ENCODE results near the gene AGBL4. TPM values are rescaled to one million over a fixed set of nuclear protein-coding genes. Genes with fewer than 3 reads are reported as not detected.

Gene AGBL4
- total RNA-seq, 3 donors from 2014 or later, result 0.46 to 0.57 TPM; not detected in 1

DNA sequence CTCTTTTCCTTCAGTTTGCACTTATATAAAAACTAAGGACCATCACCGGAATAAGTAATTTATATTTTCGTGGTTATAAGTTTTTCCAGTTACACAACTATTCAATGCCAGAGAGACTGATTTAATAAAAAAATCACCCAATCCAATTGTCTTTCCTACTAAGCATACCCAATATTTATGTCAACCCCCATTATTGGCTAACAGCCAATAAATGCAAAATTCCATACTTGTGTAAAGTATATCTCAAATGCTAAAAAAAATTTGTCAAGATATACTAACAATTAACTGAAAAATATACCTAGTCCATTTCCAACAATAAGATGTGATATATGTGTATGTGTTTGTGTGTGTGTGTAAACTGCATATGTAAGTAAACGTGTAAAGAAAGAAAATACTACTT lies 117.4 kb downstream of the AGBL4 start:
- Histone ChIP-seq H3K9me3 (no peaks in the 10 kb centered on the region), H3K4me1 (ENCODE audit: low read depth) (no peaks in the 10 kb centered on the region), H3K4me3 (no peak overlapping the region), H3K36me3 (ENCODE audit: low read depth) (no peaks in the 10 kb centered on the region)
- ATAC-seq, result no peak
- intact Hi-C loops (cut with DNase I, micrococcal nuclease), result no loop called here
- TF ChIP-seq CTCF (IDR thresholded peaks at IDR 0.05), result no peak
- no peak for DNase-seq

GRCh38 chr1:49864581-49864980 lies 159.2 kb downstream of the AGBL4 start:
- ATAC-seq, result no peak
- intact Hi-C loops (cut with DNase I, micrococcal nuclease), result no loop called here
- no peak for TF ChIP-seq CTCF (IDR thresholded peaks at IDR 0.05)

DNA sequence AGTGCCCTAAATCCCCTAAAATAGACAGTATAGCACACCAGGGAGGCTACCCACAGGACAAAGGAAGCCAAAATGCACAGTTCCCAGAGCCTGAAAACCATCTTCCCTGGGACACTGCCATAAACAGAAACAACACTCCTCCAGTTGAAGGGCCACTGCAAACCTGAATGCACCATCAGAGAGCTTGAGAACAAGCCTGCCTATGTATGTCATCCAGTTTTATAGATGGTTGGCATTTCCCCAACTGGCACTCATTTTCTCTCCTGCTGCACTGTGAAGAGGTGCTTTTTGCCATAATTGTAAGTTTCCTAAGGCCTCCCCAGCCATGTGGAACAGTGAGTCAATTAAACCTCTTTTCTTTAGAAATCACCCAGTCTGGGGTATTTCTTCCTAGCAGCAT lies 169.0 kb downstream of the AGBL4 start:
- intact Hi-C loops (cut with DNase I, micrococcal nuclease), result no loop called here
- no peaks in the 10 kb centered on the region for H3K36me3 ChIP-seq (ENCODE audit: low read depth)
- H3K9me3 ChIP-seq, result no peaks in the 10 kb centered on the region
- no peak for ATAC-seq
- no peaks in the 10 kb centered on the region for H3K4me1 ChIP-seq (ENCODE audit: low read depth)
- TF ChIP-seq CTCF (IDR thresholded peaks at IDR 0.05), result no peak
- DNase-seq, result no peak
- no peak overlapping the region for H3K4me3 ChIP-seq

More at GRCh38 chr1:49864581-49864980, 159.2 kb downstream of the AGBL4 start:
- Histone ChIP-seq H3K9me3 (peaks cover 12% of the 10 kb centered on the region), H3K4me1 (ENCODE audit: low read depth) (no peaks in the 10 kb centered on the region), H3K4me3 (no peak overlapping the region), H3K36me3 (ENCODE audit: low read depth) (no peaks in the 10 kb centered on the region)
- no peak for DNase-seq

DNA sequence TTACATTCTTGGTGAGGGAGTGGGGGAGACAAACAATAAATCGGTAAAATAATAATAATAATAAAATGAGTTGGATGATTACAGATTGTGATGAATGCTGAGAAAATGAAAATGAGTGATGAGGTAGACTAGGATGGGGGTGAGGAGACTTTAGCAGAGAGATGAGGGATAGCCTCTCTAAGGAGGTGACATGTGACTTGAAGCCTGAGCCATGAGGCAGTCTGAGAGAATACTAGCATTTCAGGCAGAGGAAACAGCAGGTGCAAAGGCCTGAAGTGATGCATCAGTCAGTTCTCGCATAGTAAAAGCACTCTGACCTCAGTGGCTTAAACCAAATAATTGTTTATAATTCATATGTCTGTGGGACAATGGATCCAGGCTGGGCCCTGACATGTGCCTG lies 181.2 kb downstream of the AGBL4 start:
- H3K9me3 ChIP-seq, result peaks cover 52% of the 10 kb centered on the region
- no peaks in the 10 kb centered on the region for H3K4me1 ChIP-seq (ENCODE audit: low read depth)
- DNase-seq (no peak), ATAC-seq (no peak)
- no peak overlapping the region for H3K4me3 ChIP-seq
- intact Hi-C loops (cut with DNase I, micrococcal nuclease), result no loop called here
- H3K36me3 ChIP-seq (ENCODE audit: low read depth), result no peaks in the 10 kb centered on the region
- TF ChIP-seq CTCF (IDR thresholded peaks at IDR 0.05), result no peak

DNA sequence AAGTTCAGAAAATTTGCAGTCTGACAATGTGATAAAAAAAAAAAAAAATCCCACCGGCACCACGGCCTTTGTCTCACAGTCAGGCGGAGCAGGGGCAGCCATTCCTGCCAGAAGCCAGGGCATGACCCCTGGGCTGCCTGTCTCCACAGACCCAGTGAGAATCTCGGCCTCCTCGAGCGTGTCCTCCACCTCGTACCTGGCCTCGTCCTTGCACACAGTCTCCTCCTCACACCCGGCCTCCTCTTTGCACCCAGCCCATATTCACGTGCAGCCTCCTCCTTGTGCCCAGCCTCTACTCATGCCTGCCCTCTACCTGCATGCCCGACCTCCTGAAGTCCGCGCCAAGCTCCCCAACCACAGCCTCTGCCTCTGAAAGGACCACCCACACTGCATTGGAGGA lies 182.0 kb downstream of the AGBL4 start:
- DNase-seq (no peak), ATAC-seq (no peak)
- H3K36me3 ChIP-seq (ENCODE audit: low read depth), result no peaks in the 10 kb centered on the region
- H3K4me3 ChIP-seq, result no peak overlapping the region
- TF ChIP-seq CTCF (IDR thresholded peaks at IDR 0.05), result no peak
- no peaks in the 10 kb centered on the region for H3K4me1 ChIP-seq (ENCODE audit: low read depth)
- peaks cover 48% of the 10 kb centered on the region for H3K9me3 ChIP-seq
- intact Hi-C loops (cut with DNase I, micrococcal nuclease), result no loop called here

GRCh38 chr1:49824261-49824660 lies 199.5 kb downstream of the AGBL4 start:
- H3K4me1 ChIP-seq (ENCODE audit: low read depth), result no peaks in the 10 kb centered on the region
- no peak for TF ChIP-seq CTCF (IDR thresholded peaks at IDR 0.05)
- intact Hi-C loops (cut with DNase I, micrococcal nuclease), result no loop called here
- H3K9me3 ChIP-seq, result peaks cover 5% of the 10 kb centered on the region
- no peak overlapping the region for H3K4me3 ChIP-seq
- H3K36me3 ChIP-seq (ENCODE audit: low read depth), result no peaks in the 10 kb centered on the region
- no peak for DNase-seq
- no peak for ATAC-seq
